ENCODE data around the gene DENND1A.

Gene DENND1A

DNA sequence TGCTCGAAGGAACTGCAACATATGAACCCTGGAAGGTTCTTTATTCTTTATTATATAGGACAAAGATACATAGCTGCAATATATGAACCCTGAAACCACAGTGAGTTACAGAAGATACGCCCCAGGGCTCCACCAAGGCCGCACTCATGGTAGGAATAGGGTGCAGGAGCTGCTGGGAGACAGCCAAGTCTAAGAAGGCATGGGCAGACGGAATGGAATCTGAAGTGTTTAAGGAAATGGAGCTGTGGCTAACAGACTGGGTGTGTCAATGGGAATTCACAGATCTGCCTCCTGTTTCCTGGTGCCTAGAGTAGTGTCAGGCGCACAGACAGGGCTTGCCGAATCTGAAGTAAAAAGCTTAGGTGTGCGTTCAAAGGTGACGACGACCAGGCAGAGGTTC lies 286.4 kb downstream of the DENND1A start:
- no peak overlapping the region for H2BK15ac ChIP-seq (ENCODE audit: low read depth, poor library complexity, severe bottlenecking)
- H3K4me2 ChIP-seq (ENCODE audit: low read length, poor library complexity, severe bottlenecking): no peak overlapping the region
- H2BK120ac ChIP-seq (ENCODE audit: low read depth, low read length): no peak overlapping the region
- no peak overlapping the region for H3K9ac ChIP-seq (ENCODE audit: low read length)
- no peaks in the 10 kb centered on the region for H3K27me3 ChIP-seq (ENCODE audit: control insufficient read depth in 1 of 2, insufficient read depth in 1 of 2, low read length in 2 of 2)
- peaks cover under 1% of the 10 kb centered on the region for H3K4me1 ChIP-seq (ENCODE audit: control insufficient read depth, insufficient read depth, low read depth, low read length)
- H3K4ac ChIP-seq (ENCODE audit: low read depth in 1 of 2, low read length in 2 of 2): no peak overlapping the region
- no peak overlapping the region for H4K8ac ChIP-seq (ENCODE audit: low read length)
- H2AK5ac ChIP-seq (ENCODE audit: low read length, severe bottlenecking): no peak overlapping the region
- H2AFZ ChIP-seq (ENCODE audit: low read depth, low read length): no peak overlapping the region
- no peak overlapping the region for H3K14ac ChIP-seq (ENCODE audit: low read length in 2 of 2)
- DNase-seq: no peak
- H3K23ac ChIP-seq (ENCODE audit: low read length in 2 of 2): no peak overlapping the region
- WGBS: 94% methylated on average over 8 of the region's 9 CpGs
- peaks cover 0 to 14% of the 10 kb centered on the region in 2 experiments for H3K36me3 ChIP-seq (ENCODE audit: control insufficient read depth in 1 of 2, insufficient read depth in 2 of 2, low read depth in 1 of 2, low read length in 2 of 2)
- H3K27ac ChIP-seq (ENCODE audit: low read length, poor library complexity, severe bottlenecking): no peak overlapping the region
- H3K9me3 ChIP-seq (ENCODE audit: control insufficient read depth, low read length): no peaks in the 10 kb centered on the region
- no peak overlapping the region for H4K91ac ChIP-seq (ENCODE audit: low read length)
- no peaks in the 10 kb centered on the region for H3K79me1 ChIP-seq (replicated peaks; ENCODE audit: low read length, poor library complexity, severe bottlenecking)
- H2BK5ac ChIP-seq (ENCODE audit: low read depth, low read length, poor library complexity, severe bottlenecking): no peak overlapping the region
- no peak overlapping the region for H3K18ac ChIP-seq (ENCODE audit: low read depth in 1 of 2, low read length in 2 of 2)
- H2BK12ac ChIP-seq (ENCODE audit: low read length in 2 of 2): no peak overlapping the region
- no peak overlapping the region for H3K4me3 ChIP-seq (ENCODE audit: insufficient read depth in 1 of 2, low read depth in 1 of 2, low read length in 2 of 2)

DNA sequence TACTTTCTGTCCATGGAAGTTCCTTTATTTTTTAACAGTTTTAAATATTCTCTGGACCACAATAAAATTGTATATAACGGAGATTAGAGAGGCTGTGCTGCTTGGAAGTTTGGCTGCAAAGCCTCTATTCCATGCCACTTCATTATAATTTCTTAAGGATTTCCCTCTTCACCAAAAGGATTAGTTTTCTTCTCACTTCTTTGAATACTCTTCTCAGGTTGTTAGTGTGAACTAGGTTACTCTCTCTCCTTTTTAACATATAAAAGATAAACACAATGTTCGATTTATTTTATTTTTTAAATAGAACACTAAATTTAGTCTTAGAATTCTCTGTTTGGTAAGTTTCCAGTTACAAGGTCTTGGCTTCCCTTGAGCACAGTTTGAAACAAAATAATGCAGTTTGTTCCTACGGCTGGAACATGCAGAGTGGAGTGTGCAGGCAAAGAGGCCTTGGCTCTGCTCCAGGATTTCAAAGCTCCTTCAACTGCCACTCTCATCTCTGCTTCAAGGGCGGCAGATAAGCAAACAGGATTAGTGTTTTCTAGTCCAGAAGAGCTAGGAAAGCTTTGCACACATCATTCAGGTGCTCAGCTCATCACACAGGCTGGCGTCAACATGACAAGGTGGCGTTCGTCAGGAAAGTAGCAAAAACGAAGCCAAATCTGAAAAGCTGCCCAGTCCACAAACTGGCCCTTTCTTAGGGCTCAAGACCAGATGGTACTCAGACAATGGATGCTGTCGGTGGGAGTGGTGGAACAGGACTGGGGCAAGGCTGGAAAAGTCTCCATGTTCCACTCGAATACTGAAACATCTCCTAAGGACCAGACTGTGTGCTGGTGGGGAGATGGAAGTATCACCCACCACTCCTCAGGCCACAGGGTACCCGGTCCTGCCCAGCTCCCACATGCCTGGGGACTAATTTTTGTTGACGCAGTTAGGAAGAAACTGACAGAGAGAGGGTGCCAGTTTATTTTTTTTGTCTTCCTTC lies 287.3 kb downstream of the DENND1A start:
- DNase-seq: no peak
- Histone ChIP-seq H2AFZ (ENCODE audit: low read depth, low read length) (no peak overlapping the region), H3K23ac (ENCODE audit: low read length in 2 of 2) (no peak overlapping the region), H2BK15ac (ENCODE audit: low read depth, poor library complexity, severe bottlenecking) (no peak overlapping the region), H3K4me2 (ENCODE audit: low read length, poor library complexity, severe bottlenecking) (no peak overlapping the region), H4K91ac (ENCODE audit: low read length) (no peak overlapping the region), H2BK120ac (ENCODE audit: low read depth, low read length) (no peak overlapping the region), H3K9me3 (ENCODE audit: control insufficient read depth, low read length) (no peaks in the 10 kb centered on the region), H3K36me3 (ENCODE audit: control insufficient read depth in 1 of 2, insufficient read depth in 2 of 2, low read depth in 1 of 2, low read length in 2 of 2) (peaks cover 0 to 8% of the 10 kb centered on the region in 2 experiments), H4K8ac (ENCODE audit: low read length) (no peak overlapping the region), H2BK12ac (ENCODE audit: low read length in 2 of 2) (no peak overlapping the region), H3K14ac (ENCODE audit: low read length in 2 of 2) (no peak overlapping the region), H3K4me3 (ENCODE audit: insufficient read depth in 1 of 2, low read depth in 1 of 2, low read length in 2 of 2) (no peak overlapping the region), H3K4me1 (ENCODE audit: control insufficient read depth, insufficient read depth, low read depth, low read length) (peaks cover 4% of the 10 kb centered on the region), H3K9ac (ENCODE audit: low read length) (no peak overlapping the region), H2AK5ac (ENCODE audit: low read length, severe bottlenecking) (no peak overlapping the region), H3K27ac (ENCODE audit: low read length, poor library complexity, severe bottlenecking) (no peak overlapping the region), H3K27me3 (ENCODE audit: control insufficient read depth in 1 of 2, insufficient read depth in 1 of 2, low read length in 2 of 2) (no peaks in the 10 kb centered on the region), H3K4ac (ENCODE audit: low read depth in 1 of 2, low read length in 2 of 2) (no peak overlapping the region), H3K18ac (ENCODE audit: low read depth in 1 of 2, low read length in 2 of 2) (no peak overlapping the region), H2BK5ac (ENCODE audit: low read depth, low read length, poor library complexity, severe bottlenecking) (no peak overlapping the region), H3K79me1 (replicated peaks; ENCODE audit: low read length, poor library complexity, severe bottlenecking) (no peaks in the 10 kb centered on the region)
- WGBS: 95% methylated on average over 10 of the region's 12 CpGs

DNA sequence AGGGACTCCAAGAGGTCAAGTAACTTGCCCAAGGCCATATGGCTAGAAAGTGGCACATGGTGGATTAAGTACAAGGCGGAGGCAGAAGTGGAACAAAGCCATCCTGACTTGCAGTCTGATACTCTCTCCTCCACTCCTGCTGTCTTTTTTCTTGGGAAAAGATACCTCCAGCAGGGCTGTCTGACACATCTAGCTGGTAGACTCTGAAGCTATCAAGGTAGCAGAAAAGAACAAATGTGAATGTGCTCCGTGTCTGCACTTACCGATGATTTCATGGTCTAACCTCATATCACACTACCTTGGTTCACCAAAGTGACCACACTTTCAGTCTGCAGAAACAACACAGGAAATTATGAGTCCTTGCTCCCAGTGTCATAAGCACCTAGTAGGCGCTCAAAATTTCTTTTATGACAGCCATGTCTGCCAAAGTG lies 289.1 kb downstream of the DENND1A start:
- Histone ChIP-seq H2AFZ (ENCODE audit: low read depth, low read length) (no peak overlapping the region), H3K4me1 (ENCODE audit: control insufficient read depth, insufficient read depth, low read depth, low read length) (peaks cover 4% of the 10 kb centered on the region), H3K4ac (ENCODE audit: low read depth in 1 of 2, low read length in 2 of 2) (no peak overlapping the region), H2BK120ac (ENCODE audit: low read depth, low read length) (no peak overlapping the region), H2BK12ac (ENCODE audit: low read length in 2 of 2) (no peak overlapping the region), H3K27me3 (ENCODE audit: control insufficient read depth in 1 of 2, insufficient read depth in 1 of 2, low read length in 2 of 2) (no peaks in the 10 kb centered on the region), H2BK5ac (ENCODE audit: low read depth, low read length, poor library complexity, severe bottlenecking) (no peak overlapping the region), H3K4me2 (ENCODE audit: low read length, poor library complexity, severe bottlenecking) (no peak overlapping the region), H3K79me1 (replicated peaks; ENCODE audit: low read length, poor library complexity, severe bottlenecking) (no peaks in the 10 kb centered on the region), H2AK5ac (ENCODE audit: low read length, severe bottlenecking) (no peak overlapping the region), H4K8ac (ENCODE audit: low read length) (no peak overlapping the region), H3K18ac (ENCODE audit: low read depth in 1 of 2, low read length in 2 of 2) (no peak overlapping the region), H3K9ac (ENCODE audit: low read length) (no peak overlapping the region), H3K27ac (ENCODE audit: low read length, poor library complexity, severe bottlenecking) (no peak overlapping the region), H3K36me3 (ENCODE audit: control insufficient read depth in 1 of 2, insufficient read depth in 2 of 2, low read depth in 1 of 2, low read length in 2 of 2) (peaks cover 0 to 4% of the 10 kb centered on the region in 2 experiments), H3K9me3 (ENCODE audit: control insufficient read depth, low read length) (no peaks in the 10 kb centered on the region), H3K4me3 (ENCODE audit: insufficient read depth in 1 of 2, low read depth in 1 of 2, low read length in 2 of 2) (no peak overlapping the region), H4K91ac (ENCODE audit: low read length) (no peak overlapping the region), H3K23ac (ENCODE audit: low read length in 2 of 2) (no peak overlapping the region), H2BK15ac (ENCODE audit: low read depth, poor library complexity, severe bottlenecking) (no peak overlapping the region), H3K14ac (ENCODE audit: low read length in 2 of 2) (no peak overlapping the region)
- WGBS: 88% methylated on average over 3 of the region's 4 CpGs
- DNase-seq: no peak

DNA sequence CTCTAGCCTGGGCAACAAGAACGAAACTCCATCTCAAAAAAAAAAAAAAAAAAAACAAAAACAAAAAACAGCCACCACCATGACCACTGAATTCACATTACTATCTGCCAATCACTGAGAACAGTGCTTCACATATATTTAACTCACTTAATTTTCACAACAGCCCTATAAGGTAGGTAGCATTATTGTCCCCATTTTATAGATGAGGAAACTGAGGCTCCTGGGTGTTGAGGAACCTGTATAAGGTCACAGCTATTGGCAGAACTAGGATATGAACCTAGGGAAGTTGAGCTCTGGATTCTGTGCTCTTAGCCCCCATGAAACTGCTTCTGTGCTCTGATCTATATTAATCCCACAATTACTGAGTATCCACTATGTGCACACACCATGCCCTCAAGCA lies 290.2 kb downstream of the DENND1A start:
- Histone ChIP-seq H2BK5ac (ENCODE audit: low read depth, low read length, poor library complexity, severe bottlenecking) (no peak overlapping the region), H3K79me1 (replicated peaks; ENCODE audit: low read length, poor library complexity, severe bottlenecking) (no peaks in the 10 kb centered on the region), H4K91ac (ENCODE audit: low read length) (no peak overlapping the region), H3K4me1 (ENCODE audit: control insufficient read depth, insufficient read depth, low read depth, low read length) (peaks cover 4% of the 10 kb centered on the region), H3K9me3 (ENCODE audit: control insufficient read depth, low read length) (no peaks in the 10 kb centered on the region), H3K23ac (ENCODE audit: low read length in 2 of 2) (no peak overlapping the region), H2AFZ (ENCODE audit: low read depth, low read length) (no peak overlapping the region), H2BK120ac (ENCODE audit: low read depth, low read length) (no peak overlapping the region), H2BK15ac (ENCODE audit: low read depth, poor library complexity, severe bottlenecking) (no peak overlapping the region), H3K9ac (ENCODE audit: low read length) (no peak overlapping the region), H2AK5ac (ENCODE audit: low read length, severe bottlenecking) (no peak overlapping the region), H3K4me3 (ENCODE audit: insufficient read depth in 1 of 2, low read depth in 1 of 2, low read length in 2 of 2) (no peak overlapping the region), H3K4me2 (ENCODE audit: low read length, poor library complexity, severe bottlenecking) (no peak overlapping the region), H3K27ac (ENCODE audit: low read length, poor library complexity, severe bottlenecking) (no peak overlapping the region), H3K36me3 (ENCODE audit: control insufficient read depth in 1 of 2, insufficient read depth in 2 of 2, low read depth in 1 of 2, low read length in 2 of 2) (peaks cover 0 to 4% of the 10 kb centered on the region in 2 experiments), H2BK12ac (ENCODE audit: low read length in 2 of 2) (no peak overlapping the region), H3K27me3 (ENCODE audit: control insufficient read depth in 1 of 2, insufficient read depth in 1 of 2, low read length in 2 of 2) (no peaks in the 10 kb centered on the region), H3K4ac (ENCODE audit: low read depth in 1 of 2, low read length in 2 of 2) (no peak overlapping the region), H3K14ac (ENCODE audit: low read length in 2 of 2) (no peak overlapping the region), H3K18ac (ENCODE audit: low read depth in 1 of 2, low read length in 2 of 2) (no peak overlapping the region), H4K8ac (ENCODE audit: low read length) (no peak overlapping the region)
- DNase-seq: no peak
- 100% methylated on average over 1 of the region's 1 CpG for WGBS
